ENCODE data around the gene MBP. TPM values are rescaled to one million over a fixed set of nuclear protein-coding genes. Genes with fewer than 3 reads are reported as not detected.

Gene MBP
- total and polyA plus RNA-seq, 2 donors (not counting 1 experiment from before 2014, with no cell fraction given), result 2.3 to 3.6 TPM

DNA sequence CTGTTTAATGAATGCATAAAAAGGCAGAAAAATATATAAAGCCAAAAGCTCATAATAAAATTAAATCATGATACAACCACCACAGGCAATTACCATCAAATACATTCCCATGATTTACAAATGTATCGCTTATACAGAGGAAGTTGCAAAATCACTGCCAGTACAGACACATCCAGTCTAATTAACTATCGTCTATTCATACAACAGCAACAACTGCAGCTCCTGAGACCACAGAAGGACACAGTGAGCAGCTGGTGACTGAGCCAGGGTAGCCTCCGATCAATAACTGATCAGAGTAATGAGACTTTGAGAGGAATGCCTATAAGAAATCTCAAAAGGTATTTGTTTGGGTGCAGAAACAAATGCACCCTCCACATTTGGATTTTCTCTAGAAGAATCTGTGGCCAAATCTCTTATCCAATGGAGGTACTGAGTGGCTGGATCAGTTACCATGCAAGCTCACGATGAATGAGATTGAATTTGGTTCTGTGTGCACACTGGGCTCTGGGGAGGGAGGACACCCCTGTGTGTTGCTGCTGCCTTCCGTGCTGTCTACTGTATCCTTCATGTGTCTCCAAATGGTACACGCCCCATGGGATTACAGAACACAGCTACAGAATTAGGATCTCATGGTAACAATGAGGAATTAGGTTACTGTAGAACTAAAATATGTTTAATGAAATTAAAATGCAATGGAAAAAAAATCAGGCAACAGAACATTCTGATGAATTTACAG is 119.6 kb downstream of the MBP start:
- DNase-seq (ENCODE audit: low read depth in 2 of 2), result no peak

DNA sequence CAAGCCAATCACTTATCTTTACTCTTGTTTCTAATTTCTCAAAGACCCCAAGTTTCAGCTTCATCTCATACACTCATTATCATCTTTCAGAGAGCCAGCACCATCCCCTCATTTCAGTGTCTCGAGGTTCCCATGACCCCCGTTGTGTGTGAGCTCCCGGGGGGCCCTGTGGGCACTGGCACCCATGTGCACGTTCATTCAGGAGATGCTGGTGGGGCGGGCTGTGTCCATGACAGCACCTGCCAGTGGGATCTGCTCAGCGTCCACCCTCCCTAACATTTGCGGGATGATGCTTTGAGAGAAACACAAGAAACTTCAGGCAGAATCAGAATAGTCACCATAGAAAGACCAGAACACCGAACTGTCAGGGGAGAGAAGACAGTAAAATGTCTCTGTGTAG is 120.5 kb downstream of the MBP start:
- no peak overlapping the region for H2AFZ ChIP-seq (ENCODE audit: low read length)
- no peaks in the 10 kb centered on the region for H3K79me2 ChIP-seq (ENCODE audit: control insufficient read depth, insufficient read depth, low read length)
- H4K20me1 ChIP-seq (ENCODE audit: control insufficient read depth, extremely low read depth, insufficient read depth, low read length), result no peaks in the 10 kb centered on the region
- DNase-seq (ENCODE audit: low read depth in 2 of 2), result no peak
- no peak for TF ChIP-seq EZH2 (IDR thresholded peaks at IDR 0.05; ENCODE audit: low read length, missing control alignments)
- TF ChIP-seq, protein P1, sequence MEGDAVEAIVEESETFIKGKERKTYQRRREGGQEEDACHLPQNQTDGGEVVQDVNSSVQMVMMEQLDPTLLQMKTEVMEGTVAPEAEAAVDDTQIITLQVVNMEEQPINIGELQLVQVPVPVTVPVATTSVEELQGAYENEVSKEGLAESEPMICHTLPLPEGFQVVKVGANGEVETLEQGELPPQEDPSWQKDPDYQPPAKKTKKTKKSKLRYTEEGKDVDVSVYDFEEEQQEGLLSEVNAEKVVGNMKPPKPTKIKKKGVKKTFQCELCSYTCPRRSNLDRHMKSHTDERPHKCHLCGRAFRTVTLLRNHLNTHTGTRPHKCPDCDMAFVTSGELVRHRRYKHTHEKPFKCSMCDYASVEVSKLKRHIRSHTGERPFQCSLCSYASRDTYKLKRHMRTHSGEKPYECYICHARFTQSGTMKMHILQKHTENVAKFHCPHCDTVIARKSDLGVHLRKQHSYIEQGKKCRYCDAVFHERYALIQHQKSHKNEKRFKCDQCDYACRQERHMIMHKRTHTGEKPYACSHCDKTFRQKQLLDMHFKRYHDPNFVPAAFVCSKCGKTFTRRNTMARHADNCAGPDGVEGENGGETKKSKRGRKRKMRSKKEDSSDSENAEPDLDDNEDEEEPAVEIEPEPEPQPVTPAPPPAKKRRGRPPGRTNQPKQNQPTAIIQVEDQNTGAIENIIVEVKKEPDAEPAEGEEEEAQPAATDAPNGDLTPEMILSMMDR (conservative IDR thresholded peaks at IDR 0.05 in 1 of 2, IDR thresholded peaks at IDR 0.05 in 1 of 2; ENCODE audit: low read depth in 1 of 2, low read length in 2 of 2), result no peak
- H3K27me3 ChIP-seq (ENCODE audit: control insufficient read depth, insufficient read depth, low read length), result peaks cover 9% of the 10 kb centered on the region
- no peaks in the 10 kb centered on the region for H3K36me3 ChIP-seq (ENCODE audit: control insufficient read depth, insufficient read depth, low read length)
- H3K9me3 ChIP-seq (ENCODE audit: control insufficient read depth, insufficient read depth, low read depth, low read length), result no peaks in the 10 kb centered on the region
- no peaks in the 10 kb centered on the region for H3K4me1 ChIP-seq (ENCODE audit: control insufficient read depth, extremely low read depth, insufficient read depth, low read length)
- no peak overlapping the region for H3K4me2 ChIP-seq (ENCODE audit: extremely low read depth, insufficient read depth, low read length)
- H3K27ac ChIP-seq (ENCODE audit: insufficient read depth, low read length), result no peak overlapping the region
- H3K9ac ChIP-seq (ENCODE audit: insufficient read depth, low read length), result no peak overlapping the region
- H3K4me3 ChIP-seq (replicated peaks in 1 of 4; ENCODE audit: control extremely low read depth in 1 of 4, insufficient read depth in 1 of 4, low read depth in 3 of 4, low read length in 4 of 4), result no peak overlapping the region

More for the DNA sequence above, 119.6 kb downstream of the MBP start:
- Histone ChIP-seq H3K79me2 (ENCODE audit: control insufficient read depth, insufficient read depth, low read length) (no peaks in the 10 kb centered on the region), H4K20me1 (ENCODE audit: control insufficient read depth, extremely low read depth, insufficient read depth, low read length) (no peaks in the 10 kb centered on the region), H3K27ac (ENCODE audit: insufficient read depth, low read length) (no peak overlapping the region), H3K4me1 (ENCODE audit: control insufficient read depth, extremely low read depth, insufficient read depth, low read length) (no peaks in the 10 kb centered on the region), H2AFZ (ENCODE audit: low read length) (no peak overlapping the region), H3K36me3 (ENCODE audit: control insufficient read depth, insufficient read depth, low read length) (no peaks in the 10 kb centered on the region), H3K9ac (ENCODE audit: insufficient read depth, low read length) (no peak overlapping the region), H3K9me3 (ENCODE audit: control insufficient read depth, insufficient read depth, low read depth, low read length) (no peaks in the 10 kb centered on the region), H3K4me2 (ENCODE audit: extremely low read depth, insufficient read depth, low read length) (no peak overlapping the region), H3K27me3 (ENCODE audit: control insufficient read depth, insufficient read depth, low read length) (peaks cover 9% of the 10 kb centered on the region), H3K4me3 (replicated peaks in 1 of 4; ENCODE audit: control extremely low read depth in 1 of 4, insufficient read depth in 1 of 4, low read depth in 3 of 4, low read length in 4 of 4) (no peak overlapping the region)
- TF ChIP-seq, protein P1 (conservative IDR thresholded peaks at IDR 0.05 in 1 of 2, IDR thresholded peaks at IDR 0.05 in 1 of 2; ENCODE audit: low read depth in 1 of 2, low read length in 2 of 2), result no peak
- no peak for TF ChIP-seq EZH2 (IDR thresholded peaks at IDR 0.05; ENCODE audit: low read length, missing control alignments)

DNA sequence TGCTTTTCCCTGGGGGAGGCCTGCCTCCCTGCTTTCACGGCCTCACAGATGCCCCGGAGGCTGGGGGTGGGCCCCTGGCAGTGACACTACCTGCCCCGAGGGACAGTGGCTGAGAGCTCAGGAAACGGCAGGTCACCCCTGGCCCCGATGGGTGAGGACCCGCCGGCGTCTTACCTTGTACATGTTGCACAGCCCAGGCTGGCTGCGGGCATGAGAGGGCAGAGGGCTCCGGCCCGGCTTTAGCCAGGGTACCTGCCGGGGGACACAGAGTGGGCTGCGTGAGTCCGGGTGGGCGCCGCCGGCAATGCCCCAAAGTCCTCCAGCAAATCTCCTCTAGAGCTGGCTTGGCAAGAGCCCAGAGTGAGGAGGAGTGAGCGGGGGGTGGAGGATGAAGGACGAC is 122.9 kb downstream of the MBP start:
- no peak overlapping the region for H3K9ac ChIP-seq (ENCODE audit: insufficient read depth, low read length)
- H3K27me3 ChIP-seq (ENCODE audit: control insufficient read depth, insufficient read depth, low read length), result peaks cover 14% of the 10 kb centered on the region
- TF ChIP-seq, protein P1 (conservative IDR thresholded peaks at IDR 0.05 in 1 of 2, IDR thresholded peaks at IDR 0.05 in 1 of 2; ENCODE audit: low read depth in 1 of 2, low read length in 2 of 2), result no peak
- TF ChIP-seq EZH2 (IDR thresholded peaks at IDR 0.05; ENCODE audit: low read length, missing control alignments), result no peak
- H3K79me2 ChIP-seq (ENCODE audit: control insufficient read depth, insufficient read depth, low read length), result no peaks in the 10 kb centered on the region
- no peak overlapping the region for H3K4me3 ChIP-seq (replicated peaks in 1 of 4; ENCODE audit: control extremely low read depth in 1 of 4, insufficient read depth in 1 of 4, low read depth in 3 of 4, low read length in 4 of 4)
- no peaks in the 10 kb centered on the region for H3K36me3 ChIP-seq (ENCODE audit: control insufficient read depth, insufficient read depth, low read length)
- no peak overlapping the region for H3K4me2 ChIP-seq (ENCODE audit: extremely low read depth, insufficient read depth, low read length)
- no peak overlapping the region for H3K27ac ChIP-seq (ENCODE audit: insufficient read depth, low read length)
- DNase-seq (ENCODE audit: low read depth in 2 of 2), result no peak
- H3K4me1 ChIP-seq (ENCODE audit: control insufficient read depth, extremely low read depth, insufficient read depth, low read length), result no peaks in the 10 kb centered on the region
- no peak overlapping the region for H2AFZ ChIP-seq (ENCODE audit: low read length)
- no peaks in the 10 kb centered on the region for H3K9me3 ChIP-seq (ENCODE audit: control insufficient read depth, insufficient read depth, low read depth, low read length)
- H4K20me1 ChIP-seq (ENCODE audit: control insufficient read depth, extremely low read depth, insufficient read depth, low read length), result no peaks in the 10 kb centered on the region
